MV-4-11 (cell line): Measurements from ENCODE around the gene TMA7.

Source experiments
- DNase-seq: peaks from one replicate; lab custom pipeline; 2025; lab: John Stamatoyannopoulos, UW

Gene TMA7

GRCh38 chr3:48423241-48423882 lies 16.7 kb upstream of the TMA7 start:
- no peak for DNase-seq

GRCh38 chr3:48423883-48424695 lies 16.0 kb upstream of the TMA7 start:
- peak; percentile 25 for DNase-seq

GRCh38 chr3:48425281-48425812 lies 14.7 kb upstream of the TMA7 start:
- DNase-seq, result no peak

GRCh38 chr3:48426401-48426909 lies 13.6 kb upstream of the TMA7 start:
- DNase-seq, result no peak

- no peak for DNase-seq
Observed at GRCh38 chr3:48426944-48427629, 13.0 kb upstream of the TMA7 start.

GRCh38 chr3:48427630-48427962 lies 12.5 kb upstream of the TMA7 start:
- no peak for DNase-seq

- DNase-seq, result no peak
Observed at GRCh38 chr3:48428088-48428571, 11.9 kb upstream of the TMA7 start.

- DNase-seq, result no peak
Observed at GRCh38 chr3:48428572-48429316, 11.3 kb upstream of the TMA7 start.

GRCh38 chr3:48429317-48429959 lies 10.6 kb upstream of the TMA7 start:
- DNase-seq, result no peak

- peak; percentile 48 for DNase-seq
Observed at GRCh38 chr3:48429960-48430707, 9.9 kb upstream of the TMA7 start, which contains the start of gene PLXNB1. TSS of gene PLXNB1 (minus strand) at chr3:48430086. CDS start at chr3:48424611, 5,475 bp downstream.

- DNase-seq, result no peak
Observed at GRCh38 chr3:48430708-48431101, 9.4 kb upstream of the TMA7 start.

GRCh38 chr3:48431224-48432029 lies 8.6 kb upstream of the TMA7 start:
- no peak for DNase-seq

- no peak for DNase-seq
Observed at GRCh38 chr3:48432411-48433371, 7.4 kb upstream of the TMA7 start.

- DNase-seq, result no peak
Observed at GRCh38 chr3:48433472-48434118, 6.5 kb upstream of the TMA7 start.

- no peak for DNase-seq
Observed at GRCh38 chr3:48434591-48435222, 5.3 kb upstream of the TMA7 start.

GRCh38 chr3:48435223-48435595 lies 4.8 kb upstream of the TMA7 start:
- no peak for DNase-seq

- peak; percentile 75 for DNase-seq
Observed at GRCh38 chr3:48435774-48436476, 4.1 kb upstream of the TMA7 start.
